ENCODE results near the gene GAST. TPM values are rescaled to one million over a fixed set of nuclear protein-coding genes. Genes with fewer than 3 reads are reported as not detected.

Gene GAST
- total RNA-seq, 1 donor from 2014 or later: not detected

GRCh38 chr17:41689497-41690299, 22.4 kb upstream of the GAST start:
- H3K27me3 Mint-ChIP-seq (ENCODE audit: unreplicated experiment): no peaks in the 10 kb centered on the region
- H3K4me1 Mint-ChIP-seq (ENCODE audit: unreplicated experiment): peaks cover 21% of the 10 kb centered on the region
- peaks cover 42% of the 10 kb centered on the region for H3K36me3 Mint-ChIP-seq (ENCODE audit: unreplicated experiment)
- H3K27ac Mint-ChIP-seq (ENCODE audit: unreplicated experiment): peak overlapping the region; percentile 100
- peak; percentile 71 for TF ChIP-seq CTCF (IDR thresholded peaks at IDR 0.05)
- H3K4me3 Mint-ChIP-seq (ENCODE audit: unreplicated experiment): peak overlapping the region; percentile 92
- no peaks in the 10 kb centered on the region for H3K9me3 Mint-ChIP-seq (ENCODE audit: unreplicated experiment)
- no peak for DNase-seq (ENCODE audit: extremely low spot score, unreplicated experiment)

GRCh38 chr17:41690497-41690896, 21.6 kb upstream of the GAST start:
- H3K4me1 Mint-ChIP-seq (ENCODE audit: unreplicated experiment): peaks cover 21% of the 10 kb centered on the region
- DNase-seq (ENCODE audit: extremely low spot score, unreplicated experiment): no peak
- peak overlapping the region; percentile 100 for H3K27ac Mint-ChIP-seq (ENCODE audit: unreplicated experiment)
- TF ChIP-seq CTCF (IDR thresholded peaks at IDR 0.05): no peak
- peak overlapping the region; percentile 92 for H3K4me3 Mint-ChIP-seq (ENCODE audit: unreplicated experiment)
- peaks cover 42% of the 10 kb centered on the region for H3K36me3 Mint-ChIP-seq (ENCODE audit: unreplicated experiment)
- H3K9me3 Mint-ChIP-seq (ENCODE audit: unreplicated experiment): no peaks in the 10 kb centered on the region
- H3K27me3 Mint-ChIP-seq (ENCODE audit: unreplicated experiment): no peaks in the 10 kb centered on the region

- no peak for TF ChIP-seq CTCF (IDR thresholded peaks at IDR 0.05)
- peaks cover 42% of the 10 kb centered on the region for H3K36me3 Mint-ChIP-seq (ENCODE audit: unreplicated experiment)
- H3K27ac Mint-ChIP-seq (ENCODE audit: unreplicated experiment): peak overlapping the region; percentile 100
- H3K4me1 Mint-ChIP-seq (ENCODE audit: unreplicated experiment): peaks cover 25% of the 10 kb centered on the region
- DNase-seq (ENCODE audit: extremely low spot score, unreplicated experiment): no peak
- no peaks in the 10 kb centered on the region for H3K9me3 Mint-ChIP-seq (ENCODE audit: unreplicated experiment)
- no peaks in the 10 kb centered on the region for H3K27me3 Mint-ChIP-seq (ENCODE audit: unreplicated experiment)
- peak overlapping the region; percentile 92 for H3K4me3 Mint-ChIP-seq (ENCODE audit: unreplicated experiment)
Observed at GRCh38 chr17:41691031-41691777, 20.9 kb upstream of the GAST start.

- TF ChIP-seq CTCF (IDR thresholded peaks at IDR 0.05): no peak
- Mint-ChIP-seq H3K9me3 (ENCODE audit: unreplicated experiment) (no peaks in the 10 kb centered on the region), H3K27me3 (ENCODE audit: unreplicated experiment) (no peaks in the 10 kb centered on the region), H3K36me3 (ENCODE audit: unreplicated experiment) (peaks cover 42% of the 10 kb centered on the region), H3K4me3 (ENCODE audit: unreplicated experiment) (no peak overlapping the region), H3K27ac (ENCODE audit: unreplicated experiment) (peak overlapping the region; percentile 50), H3K4me1 (ENCODE audit: unreplicated experiment) (peaks cover 22% of the 10 kb centered on the region)
- DNase-seq (ENCODE audit: extremely low spot score, unreplicated experiment): no peak
Observed at GRCh38 chr17:41692722-41693521, 19.2 kb upstream of the GAST start.
